ENCODE measurements around the gene RIMBP2. TPM values are rescaled to one million over a fixed set of nuclear protein-coding genes. Genes with fewer than 3 reads are reported as not detected.

Gene RIMBP2
- total RNA-seq, 1 experiment from 2014 or later = 0.95 TPM

GRCh38 chr12:130557201-130557600 lies 158.9 kb downstream of the RIMBP2 start:
- CTCF ChIA-PET = no interaction called here
- POLR2A ChIA-PET (ENCODE audit: low non-redundant PET) = no interaction called here
- DNase-seq (ENCODE audit: low spot score) = no peak
- no peaks in the 10 kb centered on the region for H3K4me1 ChIP-seq (ENCODE audit: insufficient read depth, low read length, poor library complexity, severe bottlenecking)
- H3K36me3 ChIP-seq (ENCODE audit: insufficient read depth, low read length, poor library complexity, severe bottlenecking) = no peaks in the 10 kb centered on the region
- TF ChIP-seq EZH2 (IDR thresholded peaks at IDR 0.05; ENCODE audit: borderline replicate concordance, low read depth, low read length, poor library complexity, severe bottlenecking) = no peak
- TF ChIP-seq, protein P1, sequence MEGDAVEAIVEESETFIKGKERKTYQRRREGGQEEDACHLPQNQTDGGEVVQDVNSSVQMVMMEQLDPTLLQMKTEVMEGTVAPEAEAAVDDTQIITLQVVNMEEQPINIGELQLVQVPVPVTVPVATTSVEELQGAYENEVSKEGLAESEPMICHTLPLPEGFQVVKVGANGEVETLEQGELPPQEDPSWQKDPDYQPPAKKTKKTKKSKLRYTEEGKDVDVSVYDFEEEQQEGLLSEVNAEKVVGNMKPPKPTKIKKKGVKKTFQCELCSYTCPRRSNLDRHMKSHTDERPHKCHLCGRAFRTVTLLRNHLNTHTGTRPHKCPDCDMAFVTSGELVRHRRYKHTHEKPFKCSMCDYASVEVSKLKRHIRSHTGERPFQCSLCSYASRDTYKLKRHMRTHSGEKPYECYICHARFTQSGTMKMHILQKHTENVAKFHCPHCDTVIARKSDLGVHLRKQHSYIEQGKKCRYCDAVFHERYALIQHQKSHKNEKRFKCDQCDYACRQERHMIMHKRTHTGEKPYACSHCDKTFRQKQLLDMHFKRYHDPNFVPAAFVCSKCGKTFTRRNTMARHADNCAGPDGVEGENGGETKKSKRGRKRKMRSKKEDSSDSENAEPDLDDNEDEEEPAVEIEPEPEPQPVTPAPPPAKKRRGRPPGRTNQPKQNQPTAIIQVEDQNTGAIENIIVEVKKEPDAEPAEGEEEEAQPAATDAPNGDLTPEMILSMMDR (conservative IDR thresholded peaks at IDR 0.05; ENCODE audit: low read depth, low read length) = no peak
- H3K4me3 ChIP-seq (ENCODE audit: low read depth, low read length, poor library complexity, severe bottlenecking) = no peak overlapping the region
- H3K27me3 ChIP-seq (replicated peaks; ENCODE audit: insufficient read depth, low read depth, low read length, poor library complexity) = peaks cover 90% of the 10 kb centered on the region
- no peaks in the 10 kb centered on the region for H3K9me3 ChIP-seq (ENCODE audit: low read depth, low read length, poor library complexity, severe bottlenecking)
- H3K27ac ChIP-seq (ENCODE audit: low read depth, low read length, poor library complexity, severe bottlenecking) = no peak overlapping the region
- intact Hi-C loops (cut with micrococcal nuclease; ENCODE audit: unreplicated experiment) = no loop called here
- no TSS peak for BruUV-seq (replicated peaks)

- no peaks in the 10 kb centered on the region for H3K9me3 ChIP-seq (ENCODE audit: low read depth, low read length, poor library complexity, severe bottlenecking)
- H3K27me3 ChIP-seq (replicated peaks; ENCODE audit: insufficient read depth, low read depth, low read length, poor library complexity) = peaks cover 83% of the 10 kb centered on the region
- intact Hi-C loops (cut with micrococcal nuclease; ENCODE audit: unreplicated experiment) = no loop called here
- BruUV-seq (replicated peaks) = no TSS peak
- TF ChIP-seq, protein P1 (conservative IDR thresholded peaks at IDR 0.05; ENCODE audit: low read depth, low read length) = no peak
- no peak for TF ChIP-seq EZH2 (IDR thresholded peaks at IDR 0.05; ENCODE audit: borderline replicate concordance, low read depth, low read length, poor library complexity, severe bottlenecking)
- H3K36me3 ChIP-seq (ENCODE audit: insufficient read depth, low read length, poor library complexity, severe bottlenecking) = no peaks in the 10 kb centered on the region
- H3K27ac ChIP-seq (ENCODE audit: low read depth, low read length, poor library complexity, severe bottlenecking) = no peak overlapping the region
- no peaks in the 10 kb centered on the region for H3K4me1 ChIP-seq (ENCODE audit: insufficient read depth, low read length, poor library complexity, severe bottlenecking)
- no peak for DNase-seq (ENCODE audit: low spot score)
- ChIA-PET CTCF (no interaction called here), POLR2A (ENCODE audit: low non-redundant PET) (no interaction called here)
- no peak overlapping the region for H3K4me3 ChIP-seq (ENCODE audit: low read depth, low read length, poor library complexity, severe bottlenecking)
These were observed 159.5 kb downstream of the RIMBP2 start for GRCh38 chr12:130556486-130557055.

DNA sequence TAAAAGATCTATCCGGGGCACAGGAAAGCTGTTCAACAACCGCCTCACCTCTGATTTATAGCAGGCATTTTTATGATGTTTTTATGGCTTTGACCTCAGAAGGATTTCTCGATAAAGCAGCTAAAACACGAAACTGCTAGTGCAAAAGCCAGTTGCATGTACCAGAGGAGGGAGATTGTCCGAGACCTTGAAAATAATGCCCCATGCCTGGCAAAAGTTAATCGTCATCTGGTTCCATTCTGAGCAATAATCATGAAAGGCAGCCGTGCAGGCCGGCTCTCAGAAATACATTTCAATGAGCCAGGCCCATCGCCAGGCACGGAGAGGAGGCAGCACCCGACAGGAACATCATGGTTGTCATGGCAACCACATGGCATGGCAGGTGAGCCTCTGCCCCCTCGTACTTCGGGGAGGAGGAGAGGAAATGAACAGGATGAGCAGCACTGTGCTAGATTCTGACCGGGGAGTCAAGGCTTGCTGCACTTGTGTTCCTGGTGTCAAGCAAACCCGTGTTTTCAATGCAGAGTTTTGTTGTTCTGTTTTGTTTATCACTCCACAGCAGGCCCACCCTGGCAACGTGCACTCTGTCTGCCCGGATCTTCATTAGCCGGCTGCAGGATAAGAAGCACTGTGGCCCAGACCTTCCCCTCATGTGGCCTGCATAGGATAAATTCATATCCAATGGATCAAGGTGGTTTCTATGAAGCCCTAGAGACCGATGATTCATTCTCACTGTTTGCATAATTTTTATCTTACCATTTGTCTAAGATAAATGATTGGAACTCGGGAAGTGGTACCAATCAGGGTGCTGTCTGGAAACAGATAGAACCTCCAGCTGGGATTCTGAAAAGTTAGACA lies 160.2 kb downstream of the RIMBP2 start:
- Histone ChIP-seq H3K27me3 (replicated peaks; ENCODE audit: insufficient read depth, low read depth, low read length, poor library complexity) (peaks cover 76% of the 10 kb centered on the region), H3K4me1 (ENCODE audit: insufficient read depth, low read length, poor library complexity, severe bottlenecking) (no peaks in the 10 kb centered on the region), H3K9me3 (ENCODE audit: low read depth, low read length, poor library complexity, severe bottlenecking) (peaks cover 3% of the 10 kb centered on the region), H3K36me3 (ENCODE audit: insufficient read depth, low read length, poor library complexity, severe bottlenecking) (no peaks in the 10 kb centered on the region), H3K27ac (ENCODE audit: low read depth, low read length, poor library complexity, severe bottlenecking) (no peak overlapping the region), H3K4me3 (ENCODE audit: low read depth, low read length, poor library complexity, severe bottlenecking) (no peak overlapping the region)
- TF ChIP-seq, protein P1 (conservative IDR thresholded peaks at IDR 0.05; ENCODE audit: low read depth, low read length) = no peak
- TF ChIP-seq EZH2 (IDR thresholded peaks at IDR 0.05; ENCODE audit: borderline replicate concordance, low read depth, low read length, poor library complexity, severe bottlenecking) = no peak
- DNase-seq (ENCODE audit: low spot score) = no peak
- POLR2A ChIA-PET (ENCODE audit: low non-redundant PET) = no interaction called here
- no TSS peak for BruUV-seq (replicated peaks)
- intact Hi-C loops (cut with micrococcal nuclease; ENCODE audit: unreplicated experiment) = no loop called here
- CTCF ChIA-PET = no interaction called here
